Lung microvascular endothelial cell (primary cell): Measurements from ENCODE around the gene GATAD2B. TPM values are rescaled to one million over a fixed set of nuclear protein-coding genes. Genes with fewer than 3 reads are reported as not detected.
A peak's percentile ranks its signal among the peaks of the same experiment; 100 is the strongest.

Experiments used
- DNase-seq, 2 donors: peaks; one replicate each; pipeline versions ENCODE4 v3.0.0 to v3.0.0-alpha.2; 2010; ENCODE audit warnings: low read depth in 2 of 2
- total RNA-seq: library from RNA; depleted of rRNA; stranded (reverse); fragments of >200 nt; gene quantifications from 2 replicates; pipeline ENCODE4 v1.2.1, GENCODE V29; 2014

The GATAD2B gene
- total RNA-seq, 1 donor from 2014 or later, result 4.2 TPM

- no peak for DNase-seq
These were observed 29.0 kb upstream of the GATAD2B start for GRCh38 chr1:153951801-153952200.

- no peak for DNase-seq
These were observed 28.4 kb upstream of the GATAD2B start for GRCh38 chr1:153951183-153951582.

GRCh38 chr1:153946622-153947241 is 24.0 kb upstream of the GATAD2B start, which contains the start of gene DENND4B:
TSS of gene DENND4B (minus strand) at chr1:153946718. CDS start at chr1:153944374, 2,344 bp downstream.
- peak; percentile 83 to 86 for DNase-seq

- peak; percentile 79 to 82 for DNase-seq
These were observed 23.2 kb upstream of the GATAD2B start for GRCh38 chr1:153945795-153946621.

GRCh38 chr1:153945131-153945794 is 22.5 kb upstream of the GATAD2B start:
- peak; percentile 47 to 66 for DNase-seq

- no peak for DNase-seq
These were observed 22.0 kb upstream of the GATAD2B start for GRCh38 chr1:153944827-153945117.

GRCh38 chr1:153944005-153944826 is 21.4 kb upstream of the GATAD2B start:
- DNase-seq, result no peak

- DNase-seq, result no peak
These were observed 20.2 kb upstream of the GATAD2B start for GRCh38 chr1:153942766-153943549.

GRCh38 chr1:153941826-153942725 is 19.3 kb upstream of the GATAD2B start:
- no peak for DNase-seq

- DNase-seq, result no peak
These were observed 18.0 kb upstream of the GATAD2B start for GRCh38 chr1:153940756-153941155.

GRCh38 chr1:153939476-153939875 is 16.7 kb upstream of the GATAD2B start:
- no peak for DNase-seq

- DNase-seq, result no peak
These were observed 16.2 kb upstream of the GATAD2B start for GRCh38 chr1:153938996-153939395.

- no peak for DNase-seq
These were observed 14.6 kb upstream of the GATAD2B start for GRCh38 chr1:153937331-153937730.

GRCh38 chr1:153936011-153936802 is 13.4 kb upstream of the GATAD2B start:
- DNase-seq, result no peak

- no peak for DNase-seq
These were observed 12.0 kb upstream of the GATAD2B start for GRCh38 chr1:153934746-153935145.

- no peak for DNase-seq
These were observed 11.2 kb upstream of the GATAD2B start for GRCh38 chr1:153933955-153934354.

- DNase-seq, result no peak
These were observed 10.7 kb upstream of the GATAD2B start for GRCh38 chr1:153933430-153933829.

- no peak for DNase-seq
These were observed 9.7 kb upstream of the GATAD2B start for GRCh38 chr1:153932156-153933131.
